ENCODE data around the gene CRIP1.
A peak's percentile ranks its signal among the peaks of the same experiment; 100 is the strongest.

The CRIP1 gene

DNA sequence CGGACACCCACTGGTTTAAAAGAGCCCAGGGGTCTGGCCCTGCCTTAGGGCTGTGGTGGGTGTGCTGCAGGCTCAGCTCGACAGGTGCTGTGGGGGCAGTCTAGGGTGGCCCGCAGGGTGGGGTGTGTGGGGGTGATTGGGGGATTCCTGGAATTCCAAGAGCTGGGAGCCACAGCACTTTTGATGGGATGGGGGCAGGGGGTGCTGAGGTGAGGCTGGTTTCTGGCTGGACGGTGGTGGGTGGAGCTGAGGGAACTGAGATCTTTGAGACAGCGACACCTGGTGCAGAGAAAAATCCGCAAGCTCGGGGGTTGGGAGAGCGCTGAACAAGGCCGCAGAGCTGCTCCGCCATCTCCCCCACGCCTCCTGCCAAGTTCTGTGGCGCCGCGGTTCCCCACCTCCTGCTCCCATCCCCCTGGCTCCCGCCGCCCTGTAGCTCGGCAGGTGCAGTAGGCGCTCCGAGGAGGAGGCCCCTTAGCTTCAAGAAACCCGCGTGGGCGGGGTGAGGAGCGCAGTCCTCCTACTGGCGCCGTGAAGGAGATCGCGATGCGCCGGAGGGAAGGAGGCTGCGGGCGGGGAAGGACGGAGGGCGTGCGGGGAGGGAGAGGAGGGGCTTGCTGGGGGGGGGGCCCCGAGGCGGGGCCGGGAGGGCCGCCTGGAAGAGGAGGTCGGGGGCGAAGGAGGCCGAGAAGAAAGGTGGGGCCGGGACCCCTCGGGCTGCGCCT, 3.0 kb downstream of the CRIP1 start:
- peak overlapping the region; percentile 85 for H3K56ac ChIP-seq (ENCODE audit: low read length)
- H3K27me3 ChIP-seq (ENCODE audit: insufficient read depth, low read length, poor library complexity), result peaks cover 8% of the 10 kb centered on the region
- H3K4me2 ChIP-seq (ENCODE audit: low read length), result peak overlapping the region; percentile 87
- no peak overlapping the region for H3K23ac ChIP-seq (ENCODE audit: low read length)
- H3K79me1 ChIP-seq (ENCODE audit: low read length), result no peaks in the 10 kb centered on the region
- no CpG with 5 or more reads among the region's 44 CpGs for WGBS (ENCODE audit: extremely low coverage, insufficient coverage, low lambda C conversion rate)
- DNase-seq, result peak; percentile 95
- no peak overlapping the region for H4K8ac ChIP-seq (ENCODE audit: low read depth, low read length)
- no peak overlapping the region for H2AK5ac ChIP-seq (ENCODE audit: low read length)
- H3K79me2 ChIP-seq (ENCODE audit: control insufficient read depth, insufficient read depth, low read length), result no peaks in the 10 kb centered on the region
- H3K36me3 ChIP-seq (ENCODE audit: control insufficient read depth, insufficient read depth, low read length), result no peaks in the 10 kb centered on the region
- peak overlapping the region; percentile 64 for H3K18ac ChIP-seq (ENCODE audit: low read length)
- H3K4me3 ChIP-seq (ENCODE audit: low read length), result no peak overlapping the region
- H2BK15ac ChIP-seq (replicated peaks; ENCODE audit: low read depth), result no peak overlapping the region
- peak overlapping the region; percentile 4 for H3K4ac ChIP-seq (ENCODE audit: low read depth, low read length)
- H2BK120ac ChIP-seq (ENCODE audit: low read depth, low read length), result no peak overlapping the region
- no peak overlapping the region for H4K5ac ChIP-seq (ENCODE audit: low read length)
- H2BK5ac ChIP-seq (ENCODE audit: low read length), result no peak overlapping the region
- H3K4me1 ChIP-seq (ENCODE audit: control insufficient read depth, low read depth, low read length), result no peaks in the 10 kb centered on the region
- peak overlapping the region; percentile 77 for H3K9ac ChIP-seq (ENCODE audit: low read length)
- no peak overlapping the region for H3K27ac ChIP-seq (ENCODE audit: low read depth, low read length)

DNA sequence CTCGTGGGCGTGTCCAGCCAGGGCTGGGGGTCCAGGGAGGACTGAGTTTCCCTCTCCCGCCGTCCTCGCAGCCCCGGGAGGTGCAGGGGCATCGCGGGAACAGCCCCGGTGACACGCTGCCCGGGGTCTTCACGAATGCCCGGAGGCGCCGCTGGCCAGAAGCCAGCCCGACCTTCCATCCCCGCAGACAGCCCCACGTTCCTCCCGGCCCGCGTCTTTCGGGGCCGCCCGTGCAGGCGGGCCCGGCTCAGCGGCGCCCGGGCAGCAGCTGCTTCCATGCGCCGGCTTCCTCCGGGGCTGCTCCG, 3.5 kb downstream of the CRIP1 start:
- Histone ChIP-seq H2AK5ac (ENCODE audit: low read length) (no peak overlapping the region), H4K5ac (ENCODE audit: low read length) (no peak overlapping the region), H3K23ac (ENCODE audit: low read length) (no peak overlapping the region), H3K56ac (ENCODE audit: low read length) (peak overlapping the region; percentile 85), H3K36me3 (ENCODE audit: control insufficient read depth, insufficient read depth, low read length) (no peaks in the 10 kb centered on the region), H2BK5ac (ENCODE audit: low read length) (no peak overlapping the region), H3K4me1 (ENCODE audit: control insufficient read depth, low read depth, low read length) (no peaks in the 10 kb centered on the region), H3K9ac (ENCODE audit: low read length) (peak overlapping the region; percentile 77), H3K4ac (ENCODE audit: low read depth, low read length) (peak overlapping the region; percentile 4), H3K4me3 (ENCODE audit: low read length) (no peak overlapping the region), H2BK120ac (ENCODE audit: low read depth, low read length) (no peak overlapping the region), H3K27ac (ENCODE audit: low read depth, low read length) (peak overlapping the region; percentile 72), H3K4me2 (ENCODE audit: low read length) (peak overlapping the region; percentile 77), H3K27me3 (ENCODE audit: insufficient read depth, low read length, poor library complexity) (peaks cover 8% of the 10 kb centered on the region), H4K8ac (ENCODE audit: low read depth, low read length) (peak overlapping the region; percentile 59), H3K18ac (ENCODE audit: low read length) (peak overlapping the region; percentile 64), H3K79me2 (ENCODE audit: control insufficient read depth, insufficient read depth, low read length) (no peaks in the 10 kb centered on the region), H3K79me1 (ENCODE audit: low read length) (no peaks in the 10 kb centered on the region), H2BK15ac (replicated peaks; ENCODE audit: low read depth) (no peak overlapping the region)
- WGBS (ENCODE audit: extremely low coverage, insufficient coverage, low lambda C conversion rate), result no CpG with 5 or more reads among the region's 33 CpGs
- DNase-seq, result no peak

DNA sequence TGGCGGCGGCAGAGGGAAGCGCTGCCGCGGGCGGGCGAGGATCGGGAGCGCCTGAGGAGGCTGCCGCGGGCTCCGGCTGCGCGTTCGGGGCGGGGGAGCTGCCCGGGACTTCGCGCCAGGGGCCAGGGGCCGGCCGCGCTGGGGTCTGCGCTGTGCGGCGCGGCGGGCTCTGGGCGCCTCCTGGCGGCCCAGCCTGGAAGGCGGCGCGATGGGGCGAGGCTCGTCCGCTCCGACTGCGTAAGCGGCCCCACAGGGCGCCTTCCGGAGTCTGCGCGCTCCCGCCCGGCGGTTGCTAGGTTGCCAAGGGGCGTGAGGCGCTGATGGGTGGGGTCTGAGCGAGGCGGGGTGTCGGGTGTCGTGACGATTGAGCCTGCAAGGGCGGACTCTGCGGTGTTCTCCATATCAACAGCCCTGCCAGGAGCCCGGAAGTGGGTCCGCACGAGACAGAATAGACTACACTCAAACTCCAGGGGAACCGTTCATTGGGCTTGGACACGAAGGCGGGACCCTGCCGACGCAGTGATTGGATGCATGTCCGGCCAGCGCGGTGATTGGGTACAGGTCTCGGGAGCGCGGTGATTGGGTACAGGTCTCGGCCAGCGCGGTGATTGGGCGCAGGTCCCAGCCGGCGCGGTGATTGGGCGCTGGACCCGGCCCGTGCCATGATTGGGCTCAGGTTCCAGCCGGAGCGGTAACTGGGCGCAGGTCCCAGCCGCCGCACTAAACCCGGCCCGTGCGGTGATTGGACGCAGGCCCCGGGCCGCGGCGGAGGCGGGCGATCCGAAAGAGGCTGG, 4.1 kb downstream of the CRIP1 start, which contains the start of gene TEDC1:
TEDC1 (plus strand) TSS at position 675 of the 794 bp plus-strand sequence. CDS start 130 bp downstream, outside the sequence.
- H2AK5ac ChIP-seq (ENCODE audit: low read length), result no peak within 1 kb of the TSS
- no peak within 1 kb of the TSS for H3K23ac ChIP-seq (ENCODE audit: low read length)
- no peak within 1 kb of the TSS for H2BK5ac ChIP-seq (ENCODE audit: low read length)
- peak within 1 kb of the TSS; percentile 27 for H3K4me3 ChIP-seq (ENCODE audit: low read length)
- H3K79me2 ChIP-seq (ENCODE audit: control insufficient read depth, insufficient read depth, low read length), result no peaks in the 10 kb centered on the region
- no peak within 1 kb of the TSS for H4K5ac ChIP-seq (ENCODE audit: low read length)
- no peaks in the 10 kb centered on the region for H3K36me3 ChIP-seq (ENCODE audit: control insufficient read depth, insufficient read depth, low read length)
- no peak within 1 kb of the TSS for H2BK15ac ChIP-seq (replicated peaks; ENCODE audit: low read depth)
- H3K9ac ChIP-seq (ENCODE audit: low read length), result peak within 1 kb of the TSS; percentile 77
- peak within 1 kb of the TSS; percentile 77 for H3K4me2 ChIP-seq (ENCODE audit: low read length)
- no CpG with 5 or more reads among the region's 94 CpGs for WGBS (ENCODE audit: extremely low coverage, insufficient coverage, low lambda C conversion rate)
- peak within 1 kb of the TSS; percentile 85 for H3K56ac ChIP-seq (ENCODE audit: low read length)
- H3K4me1 ChIP-seq (ENCODE audit: control insufficient read depth, low read depth, low read length), result no peaks in the 10 kb centered on the region
- peak; percentile 100 for DNase-seq
- H3K4ac ChIP-seq (ENCODE audit: low read depth, low read length), result peak within 1 kb of the TSS; percentile 4
- H2BK120ac ChIP-seq (ENCODE audit: low read depth, low read length), result no peak within 1 kb of the TSS
- peak within 1 kb of the TSS; percentile 59 for H4K8ac ChIP-seq (ENCODE audit: low read depth, low read length)
- H3K27me3 ChIP-seq (ENCODE audit: insufficient read depth, low read length, poor library complexity), result peaks cover 8% of the 10 kb centered on the region
- H3K18ac ChIP-seq (ENCODE audit: low read length), result peak within 1 kb of the TSS; percentile 64
- H3K27ac ChIP-seq (ENCODE audit: low read depth, low read length), result peak within 1 kb of the TSS; percentile 72
- H3K79me1 ChIP-seq (ENCODE audit: low read length), result no peaks in the 10 kb centered on the region

DNA sequence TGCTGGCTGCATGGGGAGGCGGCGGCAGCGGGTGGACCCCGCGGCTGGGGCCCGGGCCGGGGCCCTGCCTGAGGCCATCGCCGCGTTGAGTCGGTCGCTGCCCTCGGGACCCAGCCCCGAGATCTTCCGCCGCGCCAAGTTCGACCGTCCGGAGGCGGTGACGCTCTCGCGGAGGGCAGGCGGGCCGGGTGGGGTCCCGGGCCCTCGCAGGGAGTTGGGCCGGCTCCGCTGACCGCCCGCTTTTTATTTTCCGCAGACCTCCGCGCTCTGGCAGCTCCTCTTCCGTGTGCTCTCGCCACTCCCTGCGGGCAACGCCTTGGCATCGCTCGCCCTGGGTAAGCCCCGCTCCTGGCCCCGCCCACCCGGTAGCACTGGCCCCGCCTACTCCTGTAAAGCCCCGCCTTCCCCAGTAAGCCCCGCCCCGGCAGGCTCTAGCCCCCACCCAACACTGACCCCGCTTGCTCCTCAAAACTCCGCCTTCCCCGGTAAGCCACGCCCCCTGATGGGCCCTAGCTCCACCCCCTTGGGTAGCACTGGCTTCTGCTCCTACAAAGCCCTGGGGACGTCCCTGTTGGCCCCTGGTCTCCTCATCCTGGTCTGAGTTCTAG, 4.8 kb downstream of the CRIP1 start:
- Histone ChIP-seq H2BK15ac (replicated peaks; ENCODE audit: low read depth) (no peak overlapping the region), H3K36me3 (ENCODE audit: control insufficient read depth, insufficient read depth, low read length) (no peaks in the 10 kb centered on the region), H3K79me1 (ENCODE audit: low read length) (no peaks in the 10 kb centered on the region), H3K4me3 (ENCODE audit: low read length) (peak overlapping the region; percentile 27), H4K8ac (ENCODE audit: low read depth, low read length) (no peak overlapping the region), H3K4ac (ENCODE audit: low read depth, low read length) (no peak overlapping the region), H2BK120ac (ENCODE audit: low read depth, low read length) (no peak overlapping the region), H2BK5ac (ENCODE audit: low read length) (no peak overlapping the region), H4K5ac (ENCODE audit: low read length) (no peak overlapping the region), H3K27ac (ENCODE audit: low read depth, low read length) (peak overlapping the region; percentile 38), H3K27me3 (ENCODE audit: insufficient read depth, low read length, poor library complexity) (peaks cover 5% of the 10 kb centered on the region), H3K4me2 (ENCODE audit: low read length) (peak overlapping the region; percentile 31), H3K23ac (ENCODE audit: low read length) (no peak overlapping the region), H2AK5ac (ENCODE audit: low read length) (no peak overlapping the region), H3K4me1 (ENCODE audit: control insufficient read depth, low read depth, low read length) (no peaks in the 10 kb centered on the region), H3K18ac (ENCODE audit: low read length) (no peak overlapping the region), H3K9ac (ENCODE audit: low read length) (peak overlapping the region; percentile 61), H3K56ac (ENCODE audit: low read length) (peak overlapping the region; percentile 73), H3K79me2 (ENCODE audit: control insufficient read depth, insufficient read depth, low read length) (no peaks in the 10 kb centered on the region)
- no CpG with 5 or more reads among the region's 53 CpGs for WGBS (ENCODE audit: extremely low coverage, insufficient coverage, low lambda C conversion rate)
- peak; percentile 71 for DNase-seq

DNA sequence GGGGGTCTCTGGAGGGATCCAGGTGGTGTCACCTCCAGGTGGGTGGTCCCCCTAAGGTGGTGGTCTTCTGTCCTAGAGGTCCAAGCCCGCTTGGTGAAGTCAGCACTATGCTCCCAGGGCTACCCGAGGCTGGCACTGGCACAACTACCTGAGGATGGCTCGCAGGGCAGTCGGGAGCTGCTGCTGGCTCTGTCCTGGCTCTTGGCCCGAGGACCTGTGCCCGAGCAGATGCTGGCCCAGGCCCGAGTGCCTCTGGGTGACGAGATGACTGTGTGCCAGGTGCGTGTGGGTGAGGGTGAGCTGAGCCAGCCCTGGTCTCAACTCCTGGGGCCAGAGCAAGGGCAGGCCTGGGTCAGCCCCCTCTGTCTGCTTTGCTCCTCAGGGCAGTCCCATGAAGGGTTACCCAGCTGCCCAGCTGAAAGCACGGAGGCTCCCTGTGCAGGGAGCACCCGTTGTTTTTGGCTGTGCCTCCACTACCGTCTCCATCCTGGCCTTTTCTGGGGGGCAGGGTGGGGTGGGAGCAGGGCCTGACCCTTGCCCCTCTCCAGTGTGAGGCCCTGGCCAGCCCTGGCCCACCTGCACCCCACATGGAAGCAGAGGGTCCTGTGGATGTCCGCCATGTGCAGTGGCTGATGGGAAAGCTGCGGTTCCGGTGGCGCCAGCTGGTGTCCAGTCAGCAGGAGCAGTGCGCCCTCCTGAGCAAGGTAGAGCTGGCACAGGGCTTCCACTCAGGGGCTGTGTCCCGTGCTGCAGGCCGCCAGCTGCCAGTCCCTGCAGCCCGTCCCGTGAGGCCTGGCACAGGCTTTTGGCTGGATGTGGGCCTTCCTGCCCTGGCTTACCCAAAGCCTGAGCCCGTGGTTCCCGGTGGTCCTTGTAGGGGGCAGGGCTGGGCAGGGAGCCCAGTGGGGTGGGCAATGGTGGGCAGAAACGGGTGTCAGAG, 5.6 kb downstream of the CRIP1 start:
- Histone ChIP-seq H3K23ac (ENCODE audit: low read length) (no peak overlapping the region), H3K4me1 (ENCODE audit: control insufficient read depth, low read depth, low read length) (no peaks in the 10 kb centered on the region), H3K9ac (ENCODE audit: low read length) (no peak overlapping the region), H3K27ac (ENCODE audit: low read depth, low read length) (no peak overlapping the region), H4K5ac (ENCODE audit: low read length) (no peak overlapping the region), H3K79me2 (ENCODE audit: control insufficient read depth, insufficient read depth, low read length) (no peaks in the 10 kb centered on the region), H2AK5ac (ENCODE audit: low read length) (no peak overlapping the region), H2BK120ac (ENCODE audit: low read depth, low read length) (no peak overlapping the region), H2BK15ac (replicated peaks; ENCODE audit: low read depth) (no peak overlapping the region), H3K56ac (ENCODE audit: low read length) (no peak overlapping the region), H3K4ac (ENCODE audit: low read depth, low read length) (no peak overlapping the region), H3K18ac (ENCODE audit: low read length) (no peak overlapping the region), H3K79me1 (ENCODE audit: low read length) (no peaks in the 10 kb centered on the region), H3K36me3 (ENCODE audit: control insufficient read depth, insufficient read depth, low read length) (no peaks in the 10 kb centered on the region), H4K8ac (ENCODE audit: low read depth, low read length) (no peak overlapping the region), H3K4me2 (ENCODE audit: low read length) (no peak overlapping the region), H3K27me3 (ENCODE audit: insufficient read depth, low read length, poor library complexity) (peaks cover 3% of the 10 kb centered on the region), H3K4me3 (ENCODE audit: low read length) (no peak overlapping the region), H2BK5ac (ENCODE audit: low read length) (no peak overlapping the region)
- DNase-seq, result no peak
- WGBS (ENCODE audit: extremely low coverage, insufficient coverage, low lambda C conversion rate), result no CpG with 5 or more reads among the region's 24 CpGs
